ENCODE data around the gene CPO.

The CPO gene

GRCh38 chr2:206979922-206980321 lies 40.6 kb downstream of the CPO start:
- no peak for DNase-seq
- Histone ChIP-seq H3K27ac (no peak overlapping the region), H3K4me3 (ENCODE audit: low read depth, low read length) (no peak overlapping the region), H3K27me3 (ENCODE audit: insufficient read depth, low read depth, severe bottlenecking) (no peaks in the 10 kb centered on the region), H3K9me3 (ENCODE audit: severe bottlenecking) (no peaks in the 10 kb centered on the region), H3K36me3 (no peaks in the 10 kb centered on the region)
- no peak for TF ChIP-seq CTCF (IDR thresholded peaks at IDR 0.05; ENCODE audit: low read depth, low read length)

GRCh38 chr2:206980413-206980812 lies 41.1 kb downstream of the CPO start:
- H3K27ac ChIP-seq, result no peak overlapping the region
- no peak for DNase-seq
- H3K27me3 ChIP-seq (ENCODE audit: insufficient read depth, low read depth, severe bottlenecking), result no peaks in the 10 kb centered on the region
- H3K4me3 ChIP-seq (ENCODE audit: low read depth, low read length), result no peak overlapping the region
- no peak for TF ChIP-seq CTCF (IDR thresholded peaks at IDR 0.05; ENCODE audit: low read depth, low read length)
- H3K36me3 ChIP-seq, result no peaks in the 10 kb centered on the region
- no peaks in the 10 kb centered on the region for H3K9me3 ChIP-seq (ENCODE audit: severe bottlenecking)

GRCh38 chr2:206981086-206981674 lies 41.9 kb downstream of the CPO start:
- no peaks in the 10 kb centered on the region for H3K27me3 ChIP-seq (ENCODE audit: insufficient read depth, low read depth, severe bottlenecking)
- TF ChIP-seq CTCF (IDR thresholded peaks at IDR 0.05; ENCODE audit: low read depth, low read length), result no peak
- DNase-seq, result peak; percentile 20
- no peak overlapping the region for H3K27ac ChIP-seq
- no peaks in the 10 kb centered on the region for H3K9me3 ChIP-seq (ENCODE audit: severe bottlenecking)
- no peaks in the 10 kb centered on the region for H3K36me3 ChIP-seq
- H3K4me3 ChIP-seq (ENCODE audit: low read depth, low read length), result no peak overlapping the region

GRCh38 chr2:206981739-206982340 lies 42.5 kb downstream of the CPO start:
- peak; percentile 63 for DNase-seq
- peak; percentile 84 for TF ChIP-seq CTCF (IDR thresholded peaks at IDR 0.05; ENCODE audit: low read depth, low read length)
- Histone ChIP-seq H3K4me3 (ENCODE audit: low read depth, low read length) (no peak overlapping the region), H3K36me3 (no peaks in the 10 kb centered on the region), H3K27ac (no peak overlapping the region), H3K27me3 (ENCODE audit: insufficient read depth, low read depth, severe bottlenecking) (no peaks in the 10 kb centered on the region), H3K9me3 (ENCODE audit: severe bottlenecking) (no peaks in the 10 kb centered on the region)

GRCh38 chr2:206982360-206982955 lies 43.1 kb downstream of the CPO start:
- no peaks in the 10 kb centered on the region for H3K36me3 ChIP-seq
- H3K9me3 ChIP-seq (ENCODE audit: severe bottlenecking), result no peaks in the 10 kb centered on the region
- TF ChIP-seq CTCF (IDR thresholded peaks at IDR 0.05; ENCODE audit: low read depth, low read length), result no peak
- H3K27ac ChIP-seq, result no peak overlapping the region
- no peak overlapping the region for H3K4me3 ChIP-seq (ENCODE audit: low read depth, low read length)
- DNase-seq, result no peak
- H3K27me3 ChIP-seq (ENCODE audit: insufficient read depth, low read depth, severe bottlenecking), result no peaks in the 10 kb centered on the region
